Adrenal gland (tissue), 12 donors: ENCODE results near the gene APRT. TPM values are rescaled to one million over a fixed set of nuclear protein-coding genes. Genes with fewer than 3 reads are reported as not detected.
A peak's percentile ranks its signal among the peaks of the same experiment; 100 is the strongest.

Source experiments
- DNase-seq, 7 donors: peaks; one replicate each; pipeline ENCODE4 v3.0.0-alpha.2; 2019 to 2020
- H3K27ac ChIP-seq, 5 donors: fragments of 200-600 bp; sonication (generic) in 4 of 5; 1 replicate in 3 of 5; 2 replicates in 2 of 5; pipeline versions ENCODE4 v1.5.1 to v1.8.0; 2016 to 2020; ENCODE audit warnings: mild to moderate bottlenecking in 1 of 5
- H3K27me3 ChIP-seq: fragments of 200-600 bp; 2 replicates; pipeline ENCODE4 v1.8.0; 2021
- H3K36me3 ChIP-seq, 2 donors: fragments of 200-600 bp; replicated peaks in 1 of 2; 1 replicate in 1 of 2; 2 replicates in 1 of 2; pipeline versions ENCODE4 v1.5.1 to v1.8.0; 2018 to 2022
- H3K4me1 ChIP-seq, 2 donors: fragments of 200-600 bp; replicated peaks in 1 of 2; 1 replicate in 1 of 2; 2 replicates in 1 of 2; pipeline versions ENCODE4 v1.5.1 to v1.8.0; 2018 to 2021
- H3K4me3 ChIP-seq, 4 donors: fragments of 200-600 bp; sonication (generic) in 3 of 4; one replicate each; pipeline ENCODE4 v1.5.1; 2016 to 2018
- H3K9me3 ChIP-seq, 3 donors: fragments of 200-600 bp; sonication (generic) in 1 of 3; replicated peaks in 1 of 3; 1 replicate in 2 of 3; 2 replicates in 1 of 3; pipeline versions ENCODE4 v1.5.1 to v1.8.0; 2016 to 2021
- CTCF ChIP-seq, 6 experiments: fragments of 450-650 bp in 4 of 6; fragments of 200-600 bp in 2 of 6; sonication (generic) in 1 of 6; IDR thresholded peaks; 1 replicate in 5 of 6; 2 replicates in 1 of 6; pipeline versions ENCODE4 v1.5.1 to v1.8.0; 2016 to 2021; ENCODE audit warnings: antibody characterized with exemption in 6 of 6, mild to moderate bottlenecking in 2 of 6, moderate library complexity in 1 of 6
- POLR2A ChIP-seq, 2 donors: fragments of 450-650 bp; IDR thresholded peaks; one replicate each; pipeline ENCODE4 v1.6.1; 2017; ENCODE audit warnings: antibody characterized with exemption in 2 of 2, mild to moderate bottlenecking in 2 of 2, moderate library complexity in 1 of 2
- WGBS, 4 donors: extraction: QIAGEN DNeasy Blood & Tissue Kit in 2 of 4; methylation state at CpG; one replicate each; pipeline versions ENCODE4 v1.1.5 to v1.1.7; 2013 to 2017; 5-methylcytosine and 5-hydroxymethylcytosine counted together
- intact Hi-C, 2 donors: fragments of 100-400 bp; cut with DNase I; formaldehyde crosslinking; loops; one replicate each; pipeline versions ENCODE4 v1.14.1 to v1.15.0; 2022 to 2023
- polyA plus RNA-seq, 3 donors: library from polyadenylated mRNA; stranded (reverse); fragments of 200-250 nt in 2 of 3; fragments of 350-450 nt in 1 of 3; fragmentation: Illumina TruSeq in 1 of 3; extraction: RNeasy Lipid Tissue Mini Kit (QIAGEN cat#74804) in 1 of 3; gene quantifications; one replicate each; pipeline ENCODE4 v1.2.3, GENCODE V29; 2013 to 2014
- total RNA-seq, 9 donors: library from RNA; depleted of rRNA in 4 of 9; stranded (reverse); fragments of >200 nt in 4 of 9; fragments of 120-200 nt in 1 of 9; fragmentation: NEBNext Ultra II Directional in 1 of 9; extraction: Animal tissue kit (Norgen Biotek cat#: 25700) in 1 of 9; gene quantifications; one replicate each; pipeline versions ENCODE4 v1.1.0 to v1.2.4, GENCODE V29; 2013 to 2023
- donor health status: healthy with polysubstance abuse.
- donor health status: Bipolar disorder and iron deficiency.
- donor health status: DM: yes; HTN: yes; CAD: no.
- donor health status: DM: no; HTN: no; CAD: no.
- donor health status: DM: no; HTN: no; CAD: no.
- donor health status: DM: yes; HTN: yes; CAD: no.

APRT gene
- total and polyA plus RNA-seq, 12 donors: 116 to 297 (median 181) TPM

GRCh38 chr16:88771294-88771772 is 40.4 kb downstream of the APRT start:
- Histone ChIP-seq H3K27me3 (no peaks in the 10 kb centered on the region), H3K36me3 (no peaks in the 10 kb centered on the region), H3K9me3 (no peaks in the 10 kb centered on the region), H3K4me1 (peaks cover 18 to 52% of the 10 kb centered on the region in 2 donors), H3K4me3 (no peak overlapping the region), H3K27ac (peak overlapping the region in 2 of 5 donors; percentile 62 to 86)
- no peak for DNase-seq
- intact Hi-C loops: no loop called here
- WGBS, 4 donors: 68 to 81% (median 79%) methylated on average over 5 to 19 of the region's 19 CpGs
- TF ChIP-seq CTCF (IDR thresholded peaks at IDR 0.05) (no peak), POLR2A (IDR thresholded peaks at IDR 0.05) (no peak)

- 52 to 77% (median 61%) methylated on average over 10 to 41 of the region's 41 CpGs for WGBS, 4 donors
- Histone ChIP-seq H3K4me1 (peaks cover 18 to 52% of the 10 kb centered on the region in 2 donors), H3K9me3 (no peaks in the 10 kb centered on the region), H3K27me3 (no peaks in the 10 kb centered on the region), H3K27ac (peak overlapping the region in 2 of 5 donors; percentile 62 to 86), H3K4me3 (no peak overlapping the region), H3K36me3 (no peaks in the 10 kb centered on the region)
- intact Hi-C loops: no loop called here
- peak in 5 of 7 donors; percentile 48 to 75 (median 65) for DNase-seq
- TF ChIP-seq CTCF (IDR thresholded peaks at IDR 0.05) (no peak), POLR2A (IDR thresholded peaks at IDR 0.05) (no peak)
Measured at GRCh38 chr16:88770461-88771293, 41.1 kb downstream of the APRT start.

GRCh38 chr16:88769617-88770460 is 41.9 kb downstream of the APRT start:
- Histone ChIP-seq H3K27ac (peak overlapping the region in 2 of 5 donors; percentile 65 to 86), H3K9me3 (no peaks in the 10 kb centered on the region), H3K4me1 (peaks cover 18 to 52% of the 10 kb centered on the region in 2 donors), H3K4me3 (no peak overlapping the region), H3K27me3 (no peaks in the 10 kb centered on the region), H3K36me3 (no peaks in the 10 kb centered on the region)
- intact Hi-C loops: no loop called here
- no peak for TF ChIP-seq POLR2A (IDR thresholded peaks at IDR 0.05)
- no peak for TF ChIP-seq CTCF (IDR thresholded peaks at IDR 0.05)
- no peak for DNase-seq
- WGBS, 4 donors: 60 to 68% (median 64%) methylated on average over 2 to 30 of the region's 30 CpGs
